Fibroblast of the aortic adventitia (primary cell): ENCODE data around the gene ALG3. TPM values are rescaled to one million over a fixed set of nuclear protein-coding genes. Genes with fewer than 3 reads are reported as not detected.

Source experiments
- DNase-seq: peaks from one replicate; pipeline ENCODE4 v3.0.0-alpha.2; 2010; ENCODE audit warnings: low read depth
- H3K4me3 ChIP-seq: 2 replicates; pipeline ENCODE4 v1.5.1; 2011; ENCODE audit warnings: low read depth, mild to moderate bottlenecking, control low read depth, low read length, moderate library complexity
- CTCF ChIP-seq: IDR thresholded peaks from 2 replicates; pipeline ENCODE4 v1.5.1; 2011; ENCODE audit warnings: mild to moderate bottlenecking, low read length, control low read depth, inconsistent platforms; ENCODE audit not compliant: insufficient read depth
- small RNA-seq: library from RNA; depleted of rRNA; stranded (forward); fragments of <200 nt; gene quantifications from one replicate; pipeline ENCODE3, GENCODE V24; 2012
- total RNA-seq: library from RNA; depleted of rRNA; stranded (reverse); fragments of >200 nt; gene quantifications from 2 replicates; pipeline ENCODE4 v1.2.3, GENCODE V29; 2012; ENCODE audit warnings: low replicate concordance

The ALG3 gene
- total RNA-seq, 1 donor = 34.0 TPM

- TF ChIP-seq CTCF = no peak
- no peak for DNase-seq
- H3K4me3 ChIP-seq = no peak overlapping the region
These were observed 54.7 kb downstream of the ALG3 start for GRCh38 chr3:184193991-184194539.

- DNase-seq = no peak
- no peak overlapping the region for H3K4me3 ChIP-seq
- no peak for TF ChIP-seq CTCF
These were observed 55.9 kb downstream of the ALG3 start for GRCh38 chr3:184192889-184193288.

Small RNA genes within 50 kb of the gene (small RNA-seq; reads per million reads assigned to genes)
- gene MIR1224 = not detected

Other genes starting within 250 kb of the ALG3 start
- 21.2 and 24.2 TPM in 2 replicates for gene ABCC5, start 231.1 kb downstream of the ALG3 start, total RNA-seq
- not detected in 2 replicates for gene HTR3D, start 217.2 kb downstream of the ALG3 start, total RNA-seq
- not detected in 2 replicates for gene HTR3C, start 195.9 kb downstream of the ALG3 start, total RNA-seq
- not detected in 2 replicates for gene HTR3E, start 151.9 kb downstream of the ALG3 start, total RNA-seq
- gene EIF2B5, start 113.6 kb downstream of the ALG3 start, total RNA-seq = 18.4 and 28.1 TPM in 2 replicates
- gene DVL3, start 93.6 kb downstream of the ALG3 start, total RNA-seq = 28.2 and 66.8 TPM in 2 replicates
- gene AP2M1, start 74.1 kb downstream of the ALG3 start, total RNA-seq = 364 and 380 TPM in 2 replicates
- gene ABCF3, start 62.8 kb downstream of the ALG3 start, total RNA-seq = 32.4 and 49.4 TPM in 2 replicates
- gene VWA5B2, start 19.4 kb downstream of the ALG3 start, total RNA-seq = 0.72 TPM in 1 of 2 replicates, not detected in the other
- gene EEF1AKMT4, start 710 bp upstream of the ALG3 start, total RNA-seq = 1.6 and 2.5 TPM in 2 replicates
- gene CAMK2N2, start 12.6 kb upstream of the ALG3 start, total RNA-seq = 0.09 and 0.41 TPM in 2 replicates
- gene ECE2, start 27.1 kb upstream of the ALG3 start, total RNA-seq = not detected in 2 replicates
- 129 and 333 TPM in 2 replicates for gene PSMD2, start 50.3 kb upstream of the ALG3 start, total RNA-seq
- gene EIF4G1, start 65.6 kb upstream of the ALG3 start, total RNA-seq = 234 and 292 TPM in 2 replicates
- 14.0 and 19.1 TPM in 2 replicates for gene FAM131A, start 88.6 kb upstream of the ALG3 start, total RNA-seq
- 5.9 and 6.2 TPM in 2 replicates for gene CLCN2, start 112.6 kb upstream of the ALG3 start, total RNA-seq
- gene POLR2H, start 112.7 kb upstream of the ALG3 start, total RNA-seq = 70.1 and 127 TPM in 2 replicates
- gene THPO, start 129.2 kb upstream of the ALG3 start, total RNA-seq = 0.49 TPM in 1 of 2 replicates, not detected in the other
- 0.36 and 4.6 TPM in 2 replicates for gene CHRD, start 131.1 kb upstream of the ALG3 start, total RNA-seq